A549 treated with AZD9567 at 1 μM for 4 hours (cell line): ENCODE data around the gene ARHGEF38. TPM values are rescaled to one million over a fixed set of nuclear protein-coding genes. Genes with fewer than 3 reads are reported as not detected.

ENCODE experiments used
- total RNA-seq: library from RNA; stranded (reverse); fragments of 200-300 nt; extraction: Qiagen RNA extraction; gene quantifications from 5 replicates; pipeline ENCODE4 v1.2.3, GENCODE V29; 2022; ENCODE audit not compliant: insufficient read depth

ARHGEF38 gene
- total RNA-seq = not detected in 5 replicates

GRCh38 chr4:105551965-105552746, at the start of gene ARHGEF38:
Gene ARHGEF38 (plus strand): TSS chr4:105552620. CDS start chr4:105552766, 146 bp downstream.

GRCh38 chr4:105708181-105709080, 156.0 kb downstream of the ARHGEF38 start, which contains the start of the genes GSTCD and INTS12:
Gene GSTCD (plus strand): TSS chr4:105708784. CDS start chr4:105717614, 8,830 bp downstream.
Gene INTS12 (minus strand): TSS chr4:105708689. CDS start chr4:105700005, 8,684 bp downstream.

Other genes starting within 250 kb of the ARHGEF38 start
- 77.4 to 81.7 TPM (median 79.7 TPM) in 5 replicates for gene PPA2, start 78.6 kb upstream of the ARHGEF38 start, total RNA-seq
- gene INTS12, start 156.1 kb downstream of the ARHGEF38 start, total RNA-seq = 16.2 to 26.0 TPM (median 16.4 TPM) in 5 replicates
- 5.2 to 6.4 TPM (median 6.3 TPM) in 5 replicates for gene GSTCD, start 156.2 kb downstream of the ARHGEF38 start, total RNA-seq